Osteocyte (in vitro differentiated cells): ENCODE results near the gene MTPN. TPM values are rescaled to one million over a fixed set of nuclear protein-coding genes. Genes with fewer than 3 reads are reported as not detected.

Experiments used
- total RNA-seq: library from RNA; stranded (reverse); gene quantifications from 2 replicates; pipeline ENCODE4 v1.2.1, GENCODE V29; 2021

The MTPN gene
- total RNA-seq, 1 donor from 2014 or later = 140 TPM

Other genes with a start within 250 kb of the MTPN start
- gene SLC13A4, start 249.2 kb downstream of the MTPN start, total RNA-seq = 0.81 and 0.84 TPM in 2 replicates
- gene FAM180A, start 228.5 kb downstream of the MTPN start, total RNA-seq = 0.24 and 0.34 TPM in 2 replicates